WTC11 (cell line): ENCODE results near the gene GALNT17.

Source experiments
- ATF1 ChIP-seq: sonication (generic); formaldehyde crosslinking; IDR thresholded peaks from 2 replicates; pipeline ENCODE4 v1.8.1; 2023; ENCODE audit warnings: mild to moderate bottlenecking, moderate library complexity, missing genetic modification reagents
- CREB1 ChIP-seq: sonication (generic); formaldehyde crosslinking; IDR thresholded peaks from 2 replicates; pipeline ENCODE4 v1.8.0; 2023; ENCODE audit warnings: mild to moderate bottlenecking, missing genetic modification reagents
- ETV6 ChIP-seq: sonication (generic); formaldehyde crosslinking; IDR thresholded peaks from 2 replicates; pipeline ENCODE4 v1.8.1; 2022; ENCODE audit warnings: mild to moderate bottlenecking, missing genetic modification reagents
- FOXJ3 ChIP-seq: sonication (generic); formaldehyde crosslinking; IDR thresholded peaks from 2 replicates; pipeline ENCODE4 v1.9.0; 2021; ENCODE audit warnings: missing genetic modification reagents, mild to moderate bottlenecking, borderline replicate concordance
- SP1 ChIP-seq: sonication (generic); formaldehyde crosslinking; conservative IDR thresholded peaks from 2 replicates; pipeline ENCODE4 v1.8.1; 2022; ENCODE audit warnings: missing genetic modification reagents
- TP53 ChIP-seq: sonication (generic); formaldehyde crosslinking; IDR thresholded peaks from 2 replicates; pipeline ENCODE4 v1.8.1; 2023; ENCODE audit warnings: mild to moderate bottlenecking, missing genetic modification reagents
- ZBTB21 ChIP-seq: sonication (generic); formaldehyde crosslinking; IDR thresholded peaks from 2 replicates; pipeline ENCODE4 v1.8.1; 2023; ENCODE audit warnings: mild to moderate bottlenecking, missing genetic modification reagents, borderline replicate concordance
- ZNF232 ChIP-seq: sonication (generic); formaldehyde crosslinking; IDR thresholded peaks from 2 replicates; pipeline ENCODE4 v1.8.0; 2022; ENCODE audit warnings: mild to moderate bottlenecking, missing genetic modification reagents
- TF ChIP-seq, protein P1 (sequence below): fragments of 200-600 bp; IDR thresholded peaks from 2 replicates; pipeline ENCODE4 v1.8.0; 2022; ENCODE audit warnings: antibody characterized with exemption
- TF ChIP-seq, protein P2 (sequence below): sonication (generic); formaldehyde crosslinking; conservative IDR thresholded peaks from 2 replicates; pipeline ENCODE4 v1.8.1; 2022; ENCODE audit warnings: mild to moderate bottlenecking, missing genetic modification reagents
- TF ChIP-seq, protein P3 (sequence below): sonication (generic); formaldehyde crosslinking; IDR thresholded peaks from 2 replicates; pipeline ENCODE4 v1.8.1; 2022; ENCODE audit warnings: low read depth, mild to moderate bottlenecking, moderate library complexity, missing genetic modification reagents, borderline replicate concordance
- TF ChIP-seq, protein P4 (sequence below): sonication (generic); formaldehyde crosslinking; IDR thresholded peaks from 2 replicates; pipeline ENCODE4 v1.8.0; 2022; ENCODE audit warnings: missing genetic modification reagents

DNA sequence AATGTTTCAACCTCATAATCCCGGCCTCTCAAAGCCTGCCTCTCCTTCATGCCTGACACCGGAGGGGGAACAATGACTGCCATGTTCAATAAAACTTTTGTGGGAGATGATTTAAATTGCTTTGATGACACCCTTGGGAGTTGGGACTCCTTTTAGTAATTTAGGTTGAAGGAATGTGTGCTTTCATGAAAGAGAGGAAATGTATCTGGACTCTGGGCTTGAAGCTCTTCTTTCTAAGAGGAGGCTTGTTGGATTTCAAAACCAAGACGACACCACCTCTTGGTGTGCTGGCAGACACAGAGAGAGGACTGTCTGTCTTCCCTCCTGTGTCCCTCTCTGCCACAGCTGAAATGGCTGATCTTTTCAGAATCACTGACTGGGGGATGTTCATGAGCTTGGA, 168.1 kb downstream of the GALNT17 start:
- TF ChIP-seq, protein P1, sequence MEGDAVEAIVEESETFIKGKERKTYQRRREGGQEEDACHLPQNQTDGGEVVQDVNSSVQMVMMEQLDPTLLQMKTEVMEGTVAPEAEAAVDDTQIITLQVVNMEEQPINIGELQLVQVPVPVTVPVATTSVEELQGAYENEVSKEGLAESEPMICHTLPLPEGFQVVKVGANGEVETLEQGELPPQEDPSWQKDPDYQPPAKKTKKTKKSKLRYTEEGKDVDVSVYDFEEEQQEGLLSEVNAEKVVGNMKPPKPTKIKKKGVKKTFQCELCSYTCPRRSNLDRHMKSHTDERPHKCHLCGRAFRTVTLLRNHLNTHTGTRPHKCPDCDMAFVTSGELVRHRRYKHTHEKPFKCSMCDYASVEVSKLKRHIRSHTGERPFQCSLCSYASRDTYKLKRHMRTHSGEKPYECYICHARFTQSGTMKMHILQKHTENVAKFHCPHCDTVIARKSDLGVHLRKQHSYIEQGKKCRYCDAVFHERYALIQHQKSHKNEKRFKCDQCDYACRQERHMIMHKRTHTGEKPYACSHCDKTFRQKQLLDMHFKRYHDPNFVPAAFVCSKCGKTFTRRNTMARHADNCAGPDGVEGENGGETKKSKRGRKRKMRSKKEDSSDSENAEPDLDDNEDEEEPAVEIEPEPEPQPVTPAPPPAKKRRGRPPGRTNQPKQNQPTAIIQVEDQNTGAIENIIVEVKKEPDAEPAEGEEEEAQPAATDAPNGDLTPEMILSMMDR: no peak
- no peak for TF ChIP-seq FOXJ3 (CRISPR knock-in tag)
- TF ChIP-seq ATF1: no peak
- no peak for TF ChIP-seq SP1 (CRISPR knock-in tag)
- TF ChIP-seq, protein P2, sequence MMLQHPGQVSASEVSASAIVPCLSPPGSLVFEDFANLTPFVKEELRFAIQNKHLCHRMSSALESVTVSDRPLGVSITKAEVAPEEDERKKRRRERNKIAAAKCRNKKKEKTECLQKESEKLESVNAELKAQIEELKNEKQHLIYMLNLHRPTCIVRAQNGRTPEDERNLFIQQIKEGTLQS: no peak
- TF ChIP-seq TP53 (CRISPR knock-in tag): no peak
- no peak for TF ChIP-seq ETV6 (CRISPR knock-in tag)
- TF ChIP-seq CREB1: no peak
- TF ChIP-seq ZNF232 (CRISPR knock-in tag): no peak
- TF ChIP-seq ZBTB21: no peak
- TF ChIP-seq, protein P3, sequence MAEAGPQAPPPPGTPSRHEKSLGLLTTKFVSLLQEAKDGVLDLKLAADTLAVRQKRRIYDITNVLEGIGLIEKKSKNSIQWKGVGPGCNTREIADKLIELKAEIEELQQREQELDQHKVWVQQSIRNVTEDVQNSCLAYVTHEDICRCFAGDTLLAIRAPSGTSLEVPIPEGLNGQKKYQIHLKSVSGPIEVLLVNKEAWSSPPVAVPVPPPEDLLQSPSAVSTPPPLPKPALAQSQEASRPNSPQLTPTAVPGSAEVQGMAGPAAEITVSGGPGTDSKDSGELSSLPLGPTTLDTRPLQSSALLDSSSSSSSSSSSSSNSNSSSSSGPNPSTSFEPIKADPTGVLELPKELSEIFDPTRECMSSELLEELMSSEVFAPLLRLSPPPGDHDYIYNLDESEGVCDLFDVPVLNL (CRISPR knock-in tag): no peak
- TF ChIP-seq, protein P4, sequence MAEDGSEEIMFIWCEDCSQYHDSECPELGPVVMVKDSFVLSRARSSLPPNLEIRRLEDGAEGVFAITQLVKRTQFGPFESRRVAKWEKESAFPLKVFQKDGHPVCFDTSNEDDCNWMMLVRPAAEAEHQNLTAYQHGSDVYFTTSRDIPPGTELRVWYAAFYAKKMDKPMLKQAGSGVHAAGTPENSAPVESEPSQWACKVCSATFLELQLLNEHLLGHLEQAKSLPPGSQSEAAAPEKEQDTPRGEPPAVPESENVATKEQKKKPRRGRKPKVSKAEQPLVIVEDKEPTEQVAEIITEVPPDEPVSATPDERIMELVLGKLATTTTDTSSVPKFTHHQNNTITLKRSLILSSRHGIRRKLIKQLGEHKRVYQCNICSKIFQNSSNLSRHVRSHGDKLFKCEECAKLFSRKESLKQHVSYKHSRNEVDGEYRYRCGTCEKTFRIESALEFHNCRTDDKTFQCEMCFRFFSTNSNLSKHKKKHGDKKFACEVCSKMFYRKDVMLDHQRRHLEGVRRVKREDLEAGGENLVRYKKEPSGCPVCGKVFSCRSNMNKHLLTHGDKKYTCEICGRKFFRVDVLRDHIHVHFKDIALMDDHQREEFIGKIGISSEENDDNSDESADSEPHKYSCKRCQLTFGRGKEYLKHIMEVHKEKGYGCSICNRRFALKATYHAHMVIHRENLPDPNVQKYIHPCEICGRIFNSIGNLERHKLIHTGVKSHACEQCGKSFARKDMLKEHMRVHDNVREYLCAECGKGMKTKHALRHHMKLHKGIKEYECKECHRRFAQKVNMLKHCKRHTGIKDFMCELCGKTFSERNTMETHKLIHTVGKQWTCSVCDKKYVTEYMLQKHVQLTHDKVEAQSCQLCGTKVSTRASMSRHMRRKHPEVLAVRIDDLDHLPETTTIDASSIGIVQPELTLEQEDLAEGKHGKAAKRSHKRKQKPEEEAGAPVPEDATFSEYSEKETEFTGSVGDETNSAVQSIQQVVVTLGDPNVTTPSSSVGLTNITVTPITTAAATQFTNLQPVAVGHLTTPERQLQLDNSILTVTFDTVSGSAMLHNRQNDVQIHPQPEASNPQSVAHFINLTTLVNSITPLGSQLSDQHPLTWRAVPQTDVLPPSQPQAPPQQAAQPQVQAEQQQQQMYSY (CRISPR knock-in tag): no peak
